Stimulated activated CD4-positive, alpha-beta T cell treated with anti-CD3 and anti-CD28 coated beads, TNF-alpha, amount 100 ng/mL, for 1 hour (primary cell): ENCODE measurements around the gene NT5E.

Experiments
- DNase-seq, 3 donors: peaks; one replicate each; pipeline ENCODE4 v3.0.0-alpha.2; 2020; ENCODE audit warnings: low read depth in 3 of 3, low spot score in 1 of 3

Gene NT5E

GRCh38 chr6:85421972-85422371, 27.9 kb upstream of the NT5E start:
- no peak for DNase-seq

- DNase-seq = no peak
Observed at GRCh38 chr6:85422996-85423395, 26.9 kb upstream of the NT5E start.

- DNase-seq = no peak
Observed at GRCh38 chr6:85424981-85425380, 24.9 kb upstream of the NT5E start.

- DNase-seq = no peak
Observed at GRCh38 chr6:85425997-85426396, 23.9 kb upstream of the NT5E start.

GRCh38 chr6:85428486-85428885, 21.4 kb upstream of the NT5E start:
- DNase-seq = no peak

- DNase-seq = no peak
Observed at GRCh38 chr6:85429346-85429745, 20.5 kb upstream of the NT5E start.

GRCh38 chr6:85431271-85431670, 18.6 kb upstream of the NT5E start:
- DNase-seq = no peak

GRCh38 chr6:85432554-85432953, 17.3 kb upstream of the NT5E start:
- no peak for DNase-seq

GRCh38 chr6:85435851-85436250, 14.0 kb upstream of the NT5E start:
- no peak for DNase-seq

GRCh38 chr6:85436411-85436810, 13.5 kb upstream of the NT5E start:
- no peak for DNase-seq

- no peak for DNase-seq
Observed at GRCh38 chr6:85436939-85437495, 12.9 kb upstream of the NT5E start.

- no peak for DNase-seq
Observed at GRCh38 chr6:85443349-85444117, 6.3 kb upstream of the NT5E start.

GRCh38 chr6:85449388-85449817, 480 bp upstream of the NT5E start:
- DNase-seq = no peak

- no peak for DNase-seq
Observed at GRCh38 chr6:85451565-85452306, 1.9 kb downstream of the NT5E start.

GRCh38 chr6:85452441-85452881, 2.6 kb downstream of the NT5E start:
- DNase-seq = no peak

GRCh38 chr6:85453052-85453451, 3.2 kb downstream of the NT5E start:
- no peak for DNase-seq

- no peak for DNase-seq
Observed at GRCh38 chr6:85453490-85453889, 3.6 kb downstream of the NT5E start.

- no peak for DNase-seq
Observed at GRCh38 chr6:85455471-85456026, 5.7 kb downstream of the NT5E start.

GRCh38 chr6:85456782-85457181, 6.9 kb downstream of the NT5E start:
- no peak for DNase-seq

GRCh38 chr6:85458184-85458583, 8.3 kb downstream of the NT5E start:
- no peak for DNase-seq

GRCh38 chr6:85458782-85459181, 8.9 kb downstream of the NT5E start:
- no peak for DNase-seq
